GM12878 (cell line): ENCODE results near the gene THRB. TPM values are rescaled to one million over a fixed set of nuclear protein-coding genes. Genes with fewer than 3 reads are reported as not detected.

ENCODE experiments used
- ATAC-seq: fragments of 200-7000 bp; cut with Tn5 transposase; 3 replicates; pipeline ENCODE4 v1.9.1; 2020; ENCODE audit warnings: mild to moderate bottlenecking, moderate library complexity
- BruUV-seq: library from RNA; stranded (reverse); fragments of 400-500 nt; replicated peaks from 2 replicates; lab custom pipeline; 2021; lab: Mats Ljungman, UMichigan
- CTCF ChIA-PET: fragments of 300-600 bp; sonication (Branson Sonifier 250); formaldehyde crosslinking; extraction: SDS; loops from one replicate; lab custom pipeline; 2021; ENCODE audit warnings: inconsistent platforms; lab: Yijun Ruan, JAX
- POLR2A ChIA-PET: fragments of 350-600 bp; formaldehyde crosslinking; extraction: SDS; loops from one replicate; lab custom pipeline; 2021; ENCODE audit warnings: inconsistent platforms; lab: Charles Lee
- RAD21 ChIA-PET: fragments of 300-600 bp; sonication (Branson Sonifier 250); formaldehyde crosslinking; loops from one replicate; lab custom pipeline; 2023; ENCODE audit warnings: antibody characterized with exemption; ENCODE audit not compliant: unreplicated experiment; lab: Charles Lee
- SMC1A ChIA-PET: fragments of 300-600 bp; sonication (Branson Sonifier 250); formaldehyde crosslinking; loops from one replicate; lab custom pipeline; 2023; ENCODE audit not compliant: unreplicated experiment, uncharacterized antibody; lab: Charles Lee
- DNase-seq: peaks from one replicate; pipeline ENCODE4 v3.0.0-alpha.2; 2011; ENCODE audit warnings: low read depth, low spot score
- FAIRE-seq: peaks from 3 replicates; lab custom pipeline; 2011; peaks lifted over from hg19 to GRCh38; lab: Jason Lieb, UNC
- H2AFZ ChIP-seq: 2 replicates; pipeline ENCODE4 v1.6.0; 2011; ENCODE audit warnings: low read depth, low read length, control low read depth; ENCODE audit not compliant: control insufficient read depth
- H3K27ac ChIP-seq: 2 replicates; pipeline ENCODE4 v1.5.1; 2011; ENCODE audit warnings: control low read depth; ENCODE audit not compliant: control insufficient read depth, insufficient read depth
- H3K27me3 ChIP-seq, 2 experiments: replicated peaks in 1 of 2; 2 replicates each; pipeline versions ENCODE4 v1.6.0 to v1.6.1; 2011; ENCODE audit warnings: low read length in 1 of 2; ENCODE audit not compliant: control insufficient read depth in 2 of 2, insufficient read depth in 2 of 2
- H3K36me3 ChIP-seq, 2 experiments: 2 replicates each; pipeline ENCODE4 v1.5.1; 2011; ENCODE audit warnings: low read length in 1 of 2; ENCODE audit not compliant: control insufficient read depth in 2 of 2, insufficient read depth in 2 of 2
- H3K4me1 ChIP-seq: 2 replicates; pipeline ENCODE4 v1.6.1; 2011; ENCODE audit warnings: mild to moderate bottlenecking, low read length, moderate library complexity, mixed read lengths; ENCODE audit not compliant: control insufficient read depth, insufficient read depth
- H3K4me2 ChIP-seq: 2 replicates; pipeline ENCODE4 v1.6.0; 2011; ENCODE audit warnings: control low read depth; ENCODE audit not compliant: control insufficient read depth, insufficient read depth
- H3K4me3 ChIP-seq: fragments of 200-600 bp; sonication (generic); 2 replicates; pipeline ENCODE4 v1.5.1; 2016
- H3K79me2 ChIP-seq: 2 replicates; pipeline ENCODE4 v1.6.0; 2011; ENCODE audit warnings: low read length; ENCODE audit not compliant: control insufficient read depth, insufficient read depth
- H3K9ac ChIP-seq: 2 replicates; pipeline ENCODE4 v1.8.0; 2011; ENCODE audit warnings: low read length, control low read depth, mixed read lengths; ENCODE audit not compliant: control insufficient read depth, insufficient read depth
- H3K9me3 ChIP-seq: replicated peaks from 3 replicates; pipeline ENCODE4 v1.5.1; 2011; ENCODE audit warnings: mild to moderate bottlenecking, low read length; ENCODE audit not compliant: control insufficient read depth, insufficient read depth
- H4K20me1 ChIP-seq: 2 replicates; pipeline ENCODE4 v1.6.0; 2011; ENCODE audit not compliant: control insufficient read depth, insufficient read depth
- BHLHE40 ChIP-seq, 2 experiments: fragments of 450-650 bp in 1 of 2; IDR thresholded peaks; 2 replicates each; pipeline ENCODE4 v1.6.1; 2011 to 2017; ENCODE audit warnings: low read depth in 2 of 2, borderline replicate concordance in 1 of 2, improper control_type of control experiment in 1 of 2, low read length in 1 of 2, mild to moderate bottlenecking in 1 of 2
- CEBPB ChIP-seq, 2 experiments: fragments of 150-350 bp in 1 of 2; IDR thresholded peaks; 2 replicates each; pipeline ENCODE4 v1.6.1; 2012 to 2014; ENCODE audit warnings: low read depth in 2 of 2, low read length in 2 of 2, borderline replicate concordance in 1 of 2, inconsistent platforms in 1 of 2
- CHD2 ChIP-seq: IDR thresholded peaks from 2 replicates; pipeline ENCODE4 v1.6.1; 2011; ENCODE audit warnings: low read depth, low read length, improper control_type of control experiment, borderline replicate concordance
- CTCF ChIP-seq, 3 experiments: IDR thresholded peaks in 2 of 3; conservative IDR thresholded peaks in 1 of 3; 2 replicates each; pipeline ENCODE4 v1.5.1; 2011; ENCODE audit warnings: low read depth in 3 of 3, low read length in 3 of 3, mild to moderate bottlenecking in 3 of 3, control low read depth in 2 of 3, moderate library complexity in 2 of 3, inconsistent platforms in 1 of 3, mixed read lengths in 1 of 3; ENCODE audit not compliant: control insufficient read depth in 2 of 3, insufficient read depth in 1 of 3; ENCODE audit errors: extremely low read depth in 1 of 3
- EED ChIP-seq: sonication (generic); IDR thresholded peaks from 2 replicates; pipeline ENCODE4 v1.6.1; 2016; ENCODE audit warnings: antibody characterized with exemption, low read depth
- EGR1 ChIP-seq, 2 experiments: IDR thresholded peaks; 1 replicate in 1 of 2; 2 replicates in 1 of 2; pipeline ENCODE4 v1.6.1; 2011 to 2012; ENCODE audit warnings: low read depth in 2 of 2, low read length in 2 of 2, borderline replicate concordance in 1 of 2, mild to moderate bottlenecking in 1 of 2, moderate library complexity in 1 of 2
- KLF5 ChIP-seq: fragments of 450-650 bp; IDR thresholded peaks from 2 replicates; pipeline ENCODE4 v1.6.1; 2014; ENCODE audit warnings: mild to moderate bottlenecking; ENCODE audit not compliant: partially characterized antibody
- MXI1 ChIP-seq: fragments of 150-350 bp; IDR thresholded peaks from 2 replicates; pipeline ENCODE4 v1.6.1; 2011; ENCODE audit warnings: low read depth, mild to moderate bottlenecking, inconsistent platforms, low read length, improper control_type of control experiment
- MYB ChIP-seq: fragments of 150-350 bp; IDR thresholded peaks from 2 replicates; pipeline ENCODE4 v1.6.1; 2014; ENCODE audit warnings: mild to moderate bottlenecking, low read depth, low read length, borderline replicate concordance
- RAD21 ChIP-seq: IDR thresholded peaks from 2 replicates; pipeline ENCODE4 v1.6.1; 2011; ENCODE audit warnings: mild to moderate bottlenecking, low read depth, low read length, moderate library complexity; ENCODE audit not compliant: insufficient read depth
- RCOR1 ChIP-seq: conservative IDR thresholded peaks from 2 replicates; pipeline ENCODE4 v1.6.1; 2012; ENCODE audit warnings: low read depth, low read length, improper control_type of control experiment
- RUNX3 ChIP-seq: IDR thresholded peaks from 2 replicates; pipeline ENCODE4 v1.6.1; 2012; ENCODE audit warnings: low read length, inconsistent platforms
- SMC3 ChIP-seq: IDR thresholded peaks from 2 replicates; pipeline ENCODE4 v1.6.1; 2011; ENCODE audit warnings: low read length, improper control_type of control experiment, borderline replicate concordance
- SRF ChIP-seq, 2 experiments: IDR thresholded peaks; 2 replicates each; pipeline ENCODE4 v1.6.1; 2011; ENCODE audit warnings: low read depth in 2 of 2, low read length in 2 of 2, mild to moderate bottlenecking in 1 of 2, moderate library complexity in 1 of 2
- USF2 ChIP-seq: IDR thresholded peaks from 2 replicates; pipeline ENCODE4 v1.6.1; 2011; ENCODE audit warnings: low read depth, low read length, improper control_type of control experiment, borderline replicate concordance
- ZNF274 ChIP-seq: IDR thresholded peaks from one replicate; pipeline ENCODE4 v1.8.0; 2011; ENCODE audit not compliant: insufficient read length, insufficient read depth
- WGBS: methylation state at CpG from one replicate; pipeline ENCODE4 v1.1.6; 2016; ENCODE audit warnings: low lambda C conversion rate; ENCODE audit not compliant: insufficient replicate concordance, insufficient coverage; ENCODE audit errors: missing lambda C conversion rate; 5-methylcytosine and 5-hydroxymethylcytosine counted together
- in situ Hi-C: fragments of 300-500 bp; cut with MboI; formaldehyde crosslinking; loops from 9 replicates; pipeline ENCODE4 v1.14.3; 2018; ENCODE audit warnings: mixed read lengths
- intact Hi-C: fragments of 100-400 bp; cut with micrococcal nuclease; formaldehyde crosslinking; loops from one replicate; pipeline ENCODE4 v1.14.2; 2022; ENCODE audit not compliant: unreplicated experiment
- polyA plus RNA-seq, 11 experiments: library from polyadenylated mRNA; depleted of rRNA in 4 of 11; unstranded in 6 of 11; stranded (reverse) in 5 of 11; fragments of >200 nt; fragmentation: Nextera tagmentation in 4 of 11; fragmentation: Illumina TruSeq in 1 of 11; extraction: Ambion mirVana in 4 of 11; extraction: Trizol in 1 of 11; gene quantifications; 1 replicate in 1 of 11; 2 replicates in 10 of 11; pipeline versions ENCODE4 v1.2.1 to v1.2.3, GENCODE V29; 2011 to 2016; ENCODE audit warnings: inconsistent platforms in 2 of 11, missing spikeins in 2 of 11, low read depth in 1 of 11
- total RNA-seq, 4 experiments: library from RNA; depleted of rRNA in 3 of 4; stranded (reverse); fragments of >200 nt in 3 of 4; fragmentation: Illumina TruSeq in 1 of 4; extraction: Trizol in 1 of 4; gene quantifications; 2 replicates each; pipeline versions ENCODE4 v1.2.1 to v1.2.3, GENCODE V29; 2013 to 2021

THRB gene
- total and polyA plus RNA-seq, 10 of the 15 experiments (the other 5 are each of a cell fraction or from before 2014, with no cell fraction given), result 0.05 TPM; not detected in 9

- in situ Hi-C loops (no loop called here), intact Hi-C loops (loop anchor here (1.0 kb wide), 1 partner anchor 50 kb away; no protein-coding TSS in a partner anchor)
- peak; percentile 94 for ATAC-seq
- ChIA-PET POLR2A (interaction anchor here (1.4 kb wide), 1 partner anchor 12 kb away, joined by 4 read pairs; no protein-coding TSS in a partner anchor), SMC1A (interaction anchor here (0.6 to 1.6 kb wide), 6 partner anchors 15 to 352 kb away, joined by 3 to 5 read pairs (median 4); no protein-coding TSS in a partner anchor), RAD21 (interaction anchor here (1.0 to 1.3 kb wide), 2 partner anchors 51 to 297 kb away, joined by 4 to 8 read pairs; no protein-coding TSS in a partner anchor), CTCF (interaction anchor here (0.7 to 3.3 kb wide), 20 partner anchors 9 to 1347 kb away, joined by 3 to 16 read pairs (median 4); no protein-coding TSS in a partner anchor)
- 18% methylated on average over 5 of the region's 5 CpGs for WGBS
- H3K9ac ChIP-seq, result no peak overlapping the region
- no peaks in the 10 kb centered on the region for H4K20me1 ChIP-seq
- H3K27me3 ChIP-seq, result no peaks in the 10 kb centered on the region
- no peak overlapping the region for H3K27ac ChIP-seq
- BruUV-seq, result no TSS peak
- no peak overlapping the region for H3K4me2 ChIP-seq
- no peak for FAIRE-seq
- no peak for DNase-seq
- no peaks in the 10 kb centered on the region for H3K79me2 ChIP-seq
- no peaks in the 10 kb centered on the region for H3K36me3 ChIP-seq
- no peaks in the 10 kb centered on the region for H3K4me1 ChIP-seq
- H2AFZ ChIP-seq, result no peak overlapping the region
- no peak overlapping the region for H3K4me3 ChIP-seq
- H3K9me3 ChIP-seq, result no peaks in the 10 kb centered on the region
- TF ChIP-seq CEBPB (IDR thresholded peaks at IDR 0.05; ENCODE audit: borderline replicate concordance in 1 of 2, low read depth in 2 of 2, low read length in 2 of 2) (no peak), MXI1 (no peak), EGR1 (IDR thresholded peaks at IDR 0.05; ENCODE audit: borderline replicate concordance in 1 of 2, low read depth in 2 of 2, low read length in 2 of 2) (no peak), RAD21 (peak; percentile 59), RUNX3 (no peak), MYB (no peak), KLF5 (no peak), EED (no peak), SRF (IDR thresholded peaks at IDR 0.05; ENCODE audit: low read depth in 2 of 2, low read length in 2 of 2) (no peak), USF2 (no peak), RCOR1 (no peak), ZNF274 (no peak), SMC3 (peak; percentile 60; the same call in 1 of the 2 replicates), CHD2 (no peak), BHLHE40 (IDR thresholded peaks at IDR 0.05; ENCODE audit: borderline replicate concordance in 1 of 2, low read depth in 2 of 2, low read length in 1 of 2) (peak; percentile 12 to 22; a peak in 1 of 4 replicates), CTCF (IDR thresholded peaks at IDR 0.05 in 2 of 3, conservative IDR thresholded peaks at IDR 0.05 in 1 of 3; ENCODE audit: control insufficient read depth in 2 of 3, extremely low read depth in 1 of 3, insufficient read depth in 1 of 3, low read depth in 3 of 3, low read length in 3 of 3) (peak; percentile 60 to 68 (median 68))
These were observed 308.8 kb downstream of the THRB start for GRCh38 chr3:24185738-24186384.
